HCT116 (cell line): ENCODE measurements around the gene KIAA0232.

Source experiments
- POLR2A ChIP-seq: IDR thresholded peaks from 2 replicates; pipeline ENCODE4 v1.7.0; 2011; ENCODE audit warnings: borderline replicate concordance; ENCODE audit not compliant: insufficient read depth, insufficient read length; ENCODE audit errors: extremely low read depth
- TCF7L2 ChIP-seq: IDR thresholded peaks from 2 replicates; pipeline ENCODE4 v1.7.0; 2011; ENCODE audit warnings: borderline replicate concordance, inconsistent platforms; ENCODE audit not compliant: insufficient read depth, insufficient read length; ENCODE audit errors: extremely low read depth
- TF ChIP-seq, protein P1 (sequence below), 3 experiments: fragments of 200-600 bp in 1 of 3; sonication (generic) in 1 of 3; IDR thresholded peaks in 2 of 3; conservative IDR thresholded peaks in 1 of 3; 2 replicates each; pipeline ENCODE4 v1.5.1; 2012 to 2017; ENCODE audit warnings: low read depth in 2 of 3, low read length in 2 of 3, antibody characterized with exemption in 1 of 3, borderline replicate concordance in 1 of 3, control low read depth in 1 of 3, mild to moderate bottlenecking in 1 of 3, mixed read lengths in 1 of 3, mixed run types in 1 of 3, moderate library complexity in 1 of 3; ENCODE audit not compliant: insufficient read depth in 1 of 3
- TF ChIP-seq, protein P2 (sequence below): IDR thresholded peaks from 2 replicates; pipeline ENCODE4 v1.6.1; 2012; ENCODE audit warnings: low read depth

DNA sequence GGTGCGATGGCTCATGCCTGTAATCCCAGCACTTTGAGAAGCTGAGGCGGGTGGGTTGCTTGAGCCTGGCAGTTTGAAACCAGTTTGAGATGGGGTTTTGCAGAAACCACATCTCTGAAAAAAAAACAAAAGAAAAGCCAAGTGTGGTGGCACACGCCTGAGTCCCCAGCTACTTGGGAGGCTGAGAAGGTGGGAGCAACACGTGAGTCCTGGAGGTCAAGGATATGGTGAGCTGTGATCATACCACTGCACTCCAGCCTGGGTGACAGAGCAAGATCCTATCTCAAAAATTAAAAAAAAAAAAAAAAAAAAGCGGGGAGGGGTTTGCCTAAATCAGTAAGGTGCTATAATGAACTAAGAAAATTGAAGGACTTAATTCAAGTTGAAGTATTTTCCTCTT lies 68.9 kb downstream of the KIAA0232 start:
- TF ChIP-seq, protein P1, sequence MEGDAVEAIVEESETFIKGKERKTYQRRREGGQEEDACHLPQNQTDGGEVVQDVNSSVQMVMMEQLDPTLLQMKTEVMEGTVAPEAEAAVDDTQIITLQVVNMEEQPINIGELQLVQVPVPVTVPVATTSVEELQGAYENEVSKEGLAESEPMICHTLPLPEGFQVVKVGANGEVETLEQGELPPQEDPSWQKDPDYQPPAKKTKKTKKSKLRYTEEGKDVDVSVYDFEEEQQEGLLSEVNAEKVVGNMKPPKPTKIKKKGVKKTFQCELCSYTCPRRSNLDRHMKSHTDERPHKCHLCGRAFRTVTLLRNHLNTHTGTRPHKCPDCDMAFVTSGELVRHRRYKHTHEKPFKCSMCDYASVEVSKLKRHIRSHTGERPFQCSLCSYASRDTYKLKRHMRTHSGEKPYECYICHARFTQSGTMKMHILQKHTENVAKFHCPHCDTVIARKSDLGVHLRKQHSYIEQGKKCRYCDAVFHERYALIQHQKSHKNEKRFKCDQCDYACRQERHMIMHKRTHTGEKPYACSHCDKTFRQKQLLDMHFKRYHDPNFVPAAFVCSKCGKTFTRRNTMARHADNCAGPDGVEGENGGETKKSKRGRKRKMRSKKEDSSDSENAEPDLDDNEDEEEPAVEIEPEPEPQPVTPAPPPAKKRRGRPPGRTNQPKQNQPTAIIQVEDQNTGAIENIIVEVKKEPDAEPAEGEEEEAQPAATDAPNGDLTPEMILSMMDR (IDR thresholded peaks at IDR 0.05 in 2 of 3, conservative IDR thresholded peaks at IDR 0.05 in 1 of 3; ENCODE audit: borderline replicate concordance in 1 of 3, insufficient read depth in 1 of 3, low read depth in 2 of 3, low read length in 2 of 3), result no peak
- TF ChIP-seq TCF7L2, result no peak
- TF ChIP-seq, protein P2, sequence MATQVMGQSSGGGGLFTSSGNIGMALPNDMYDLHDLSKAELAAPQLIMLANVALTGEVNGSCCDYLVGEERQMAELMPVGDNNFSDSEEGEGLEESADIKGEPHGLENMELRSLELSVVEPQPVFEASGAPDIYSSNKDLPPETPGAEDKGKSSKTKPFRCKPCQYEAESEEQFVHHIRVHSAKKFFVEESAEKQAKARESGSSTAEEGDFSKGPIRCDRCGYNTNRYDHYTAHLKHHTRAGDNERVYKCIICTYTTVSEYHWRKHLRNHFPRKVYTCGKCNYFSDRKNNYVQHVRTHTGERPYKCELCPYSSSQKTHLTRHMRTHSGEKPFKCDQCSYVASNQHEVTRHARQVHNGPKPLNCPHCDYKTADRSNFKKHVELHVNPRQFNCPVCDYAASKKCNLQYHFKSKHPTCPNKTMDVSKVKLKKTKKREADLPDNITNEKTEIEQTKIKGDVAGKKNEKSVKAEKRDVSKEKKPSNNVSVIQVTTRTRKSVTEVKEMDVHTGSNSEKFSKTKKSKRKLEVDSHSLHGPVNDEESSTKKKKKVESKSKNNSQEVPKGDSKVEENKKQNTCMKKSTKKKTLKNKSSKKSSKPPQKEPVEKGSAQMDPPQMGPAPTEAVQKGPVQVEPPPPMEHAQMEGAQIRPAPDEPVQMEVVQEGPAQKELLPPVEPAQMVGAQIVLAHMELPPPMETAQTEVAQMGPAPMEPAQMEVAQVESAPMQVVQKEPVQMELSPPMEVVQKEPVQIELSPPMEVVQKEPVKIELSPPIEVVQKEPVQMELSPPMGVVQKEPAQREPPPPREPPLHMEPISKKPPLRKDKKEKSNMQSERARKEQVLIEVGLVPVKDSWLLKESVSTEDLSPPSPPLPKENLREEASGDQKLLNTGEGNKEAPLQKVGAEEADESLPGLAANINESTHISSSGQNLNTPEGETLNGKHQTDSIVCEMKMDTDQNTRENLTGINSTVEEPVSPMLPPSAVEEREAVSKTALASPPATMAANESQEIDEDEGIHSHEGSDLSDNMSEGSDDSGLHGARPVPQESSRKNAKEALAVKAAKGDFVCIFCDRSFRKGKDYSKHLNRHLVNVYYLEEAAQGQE, result no peak
- TF ChIP-seq POLR2A, result no peak
